GM12878 (cell line): ENCODE results near the gene RNASEL. TPM values are rescaled to one million over a fixed set of nuclear protein-coding genes. Genes with fewer than 3 reads are reported as not detected.

ENCODE experiments used
- ATF7 ChIP-seq: fragments of 450-650 bp; IDR thresholded peaks from 2 replicates; pipeline ENCODE4 v1.6.1; 2016; ENCODE audit warnings: low read depth, mild to moderate bottlenecking
- BHLHE40 ChIP-seq, 2 experiments: fragments of 450-650 bp in 1 of 2; IDR thresholded peaks; 2 replicates each; pipeline ENCODE4 v1.6.1; 2011 to 2017; ENCODE audit warnings: low read depth in 2 of 2, borderline replicate concordance in 1 of 2, improper control_type of control experiment in 1 of 2, low read length in 1 of 2, mild to moderate bottlenecking in 1 of 2
- CBX3 ChIP-seq: fragments of 200-600 bp; sonication (generic); IDR thresholded peaks from 2 replicates; pipeline ENCODE4 v1.6.1; 2016; ENCODE audit warnings: low read depth, borderline replicate concordance
- CEBPB ChIP-seq, 2 experiments: fragments of 150-350 bp in 1 of 2; IDR thresholded peaks; 2 replicates each; pipeline ENCODE4 v1.6.1; 2012 to 2014; ENCODE audit warnings: low read depth in 2 of 2, low read length in 2 of 2, borderline replicate concordance in 1 of 2, inconsistent platforms in 1 of 2
- CEBPZ ChIP-seq: fragments of 150-350 bp; IDR thresholded peaks from 2 replicates; pipeline ENCODE4 v1.6.1; 2016; ENCODE audit warnings: low read depth, low read length
- DPF2 ChIP-seq: fragments of 450-650 bp; IDR thresholded peaks from 2 replicates; pipeline ENCODE4 v1.6.1; 2017; ENCODE audit warnings: mild to moderate bottlenecking
- E2F8 ChIP-seq: fragments of 450-650 bp; IDR thresholded peaks from 2 replicates; pipeline ENCODE4 v1.6.1; 2018; ENCODE audit warnings: mild to moderate bottlenecking, low read depth, moderate library complexity; ENCODE audit not compliant: partially characterized antibody
- JUND ChIP-seq: IDR thresholded peaks from 2 replicates; pipeline ENCODE4 v1.6.1; 2012; ENCODE audit warnings: low read depth, mild to moderate bottlenecking, low read length, improper control_type of control experiment, moderate library complexity
- MEF2B ChIP-seq: fragments of 450-650 bp; IDR thresholded peaks from 2 replicates; pipeline ENCODE4 v1.6.1; 2018; ENCODE audit warnings: mild to moderate bottlenecking, moderate library complexity; ENCODE audit not compliant: partially characterized antibody, poor library complexity, severe bottlenecking
- MTA2 ChIP-seq: fragments of 450-650 bp; IDR thresholded peaks from 2 replicates; pipeline ENCODE4 v1.6.1; 2016; ENCODE audit warnings: low read depth, mild to moderate bottlenecking, moderate library complexity
- MXI1 ChIP-seq: fragments of 150-350 bp; IDR thresholded peaks from 2 replicates; pipeline ENCODE4 v1.6.1; 2011; ENCODE audit warnings: low read depth, mild to moderate bottlenecking, inconsistent platforms, low read length, improper control_type of control experiment
- NBN ChIP-seq: fragments of 450-650 bp; IDR thresholded peaks from 2 replicates; pipeline ENCODE4 v1.6.1; 2016
- PAX8 ChIP-seq: fragments of 450-650 bp; IDR thresholded peaks from 2 replicates; pipeline ENCODE4 v1.6.1; 2017; ENCODE audit warnings: mild to moderate bottlenecking, moderate library complexity
- RB1 ChIP-seq: fragments of 450-650 bp; formaldehyde crosslinking; IDR thresholded peaks from 2 replicates; pipeline ENCODE4 v1.6.1; 2017; ENCODE audit warnings: mild to moderate bottlenecking, borderline replicate concordance
- RELB ChIP-seq: fragments of 450-650 bp; IDR thresholded peaks from 2 replicates; pipeline ENCODE4 v1.6.1; 2017; ENCODE audit warnings: low read depth, mild to moderate bottlenecking, moderate library complexity
- REST ChIP-seq: IDR thresholded peaks from 2 replicates; pipeline ENCODE4 v1.6.1; 2012; ENCODE audit warnings: mild to moderate bottlenecking, low read depth, low read length
- SUZ12 ChIP-seq: fragments of 200-600 bp; sonication (generic); IDR thresholded peaks from one replicate; pipeline ENCODE4 v1.6.1; 2018; ENCODE audit warnings: antibody characterized with exemption, mild to moderate bottlenecking; ENCODE audit not compliant: unreplicated experiment
- TCF7 ChIP-seq: IDR thresholded peaks from 2 replicates; pipeline ENCODE4 v1.6.1; 2014; ENCODE audit warnings: antibody characterized with exemption, borderline replicate concordance
- ZBED1 ChIP-seq: IDR thresholded peaks from 2 replicates; pipeline ENCODE4 v1.6.1; 2016; ENCODE audit warnings: borderline replicate concordance
- polyA plus RNA-seq, 11 experiments: library from polyadenylated mRNA; depleted of rRNA in 4 of 11; unstranded in 6 of 11; stranded (reverse) in 5 of 11; fragments of >200 nt; fragmentation: Nextera tagmentation in 4 of 11; fragmentation: Illumina TruSeq in 1 of 11; extraction: Ambion mirVana in 4 of 11; extraction: Trizol in 1 of 11; gene quantifications; 1 replicate in 1 of 11; 2 replicates in 10 of 11; pipeline versions ENCODE4 v1.2.1 to v1.2.3, GENCODE V29; 2011 to 2016; ENCODE audit warnings: inconsistent platforms in 2 of 11, missing spikeins in 2 of 11, low read depth in 1 of 11
- total RNA-seq, 4 experiments: library from RNA; depleted of rRNA in 3 of 4; stranded (reverse); fragments of >200 nt in 3 of 4; fragmentation: Illumina TruSeq in 1 of 4; extraction: Trizol in 1 of 4; gene quantifications; 2 replicates each; pipeline versions ENCODE4 v1.2.1 to v1.2.3, GENCODE V29; 2013 to 2021

The RNASEL gene
- total and polyA plus RNA-seq, 10 of the 15 experiments (the other 5 are each of a cell fraction or from before 2014, with no cell fraction given): 3.0 to 10.8 (median 5.0) TPM

GRCh38 chr1:182617734-182618351, 28.8 kb upstream of the RNASEL start (continued):
- no peak for TF ChIP-seq PAX8
- TF ChIP-seq BHLHE40 (IDR thresholded peaks at IDR 0.05; ENCODE audit: borderline replicate concordance in 1 of 2, low read depth in 2 of 2, low read length in 1 of 2): peak in 1 of 2 experiments; percentile 26; a peak in 1 of 4 replicates
- TF ChIP-seq CEBPZ: no peak
- TF ChIP-seq ATF7: peak; percentile 91
- TF ChIP-seq MXI1: no peak
- no peak for TF ChIP-seq JUND
- TF ChIP-seq TCF7: no peak
- peak; percentile 88 for TF ChIP-seq DPF2
- TF ChIP-seq REST: no peak
- TF ChIP-seq ZBED1: no peak
- TF ChIP-seq NBN: no peak
- no peak for TF ChIP-seq CBX3
- no peak for TF ChIP-seq RB1
- no peak for TF ChIP-seq E2F8
- no peak for TF ChIP-seq CEBPB (IDR thresholded peaks at IDR 0.05; ENCODE audit: borderline replicate concordance in 1 of 2, low read depth in 2 of 2, low read length in 2 of 2)
- peak; percentile 62 for TF ChIP-seq MEF2B
- TF ChIP-seq MTA2: peak; percentile 66; the same call in 1 of the 2 replicates
- TF ChIP-seq SUZ12: no peak
- TF ChIP-seq RELB: peak; percentile 77
